Breast epithelium (tissue), 3 donors: ENCODE results near the gene HPX.

Source experiments
- CTCF ChIP-seq, 3 donors: fragments of 450-650 bp; IDR thresholded peaks; one replicate each; pipeline ENCODE4 v1.5.1; 2016 to 2017; ENCODE audit warnings: antibody characterized with exemption in 3 of 3, mild to moderate bottlenecking in 3 of 3, moderate library complexity in 3 of 3
- POLR2AphosphoS5 ChIP-seq, 3 donors: sonication (generic); formaldehyde crosslinking; IDR thresholded peaks; one replicate each; pipeline ENCODE4 v1.6.1; 2017; ENCODE audit warnings: antibody characterized with exemption in 3 of 3

- TF ChIP-seq CTCF (IDR thresholded peaks at IDR 0.05) (no peak), POLR2AphosphoS5 (IDR thresholded peaks at IDR 0.05) (no peak)
Measured at GRCh38 chr11:6400431-6401345, 40.1 kb downstream of the HPX start.
